Measurements from ENCODE around the gene DACH1. TPM values are rescaled to one million over a fixed set of nuclear protein-coding genes. Genes with fewer than 3 reads are reported as not detected.

Gene DACH1
- total and polyA plus RNA-seq, 12 donors: 3.6 to 20.0 (median 8.8) TPM

GRCh38 chr13:71871844-71872243, 4.8 kb upstream of the DACH1 start:
- 45 to 69% (median 63%) methylated on average over 1 of the region's 1 CpG for WGBS, 4 donors
- DNase-seq: no peak
- no peaks in the 10 kb centered on the region for H3K4me1 ChIP-seq (replicated peaks in 1 of 2)
- TF ChIP-seq CTCF (IDR thresholded peaks at IDR 0.05) (no peak), POLR2A (IDR thresholded peaks at IDR 0.05) (no peak)
- no peak overlapping the region for H3K27ac ChIP-seq
- H3K36me3 ChIP-seq (replicated peaks in 1 of 2): no peaks in the 10 kb centered on the region
- intact Hi-C loops (cut with DNase I): no loop called here
- H3K4me3 ChIP-seq: no peak overlapping the region
- no peaks in the 10 kb centered on the region for H3K9me3 ChIP-seq (replicated peaks in 1 of 3)
- H3K27me3 ChIP-seq: no peaks in the 10 kb centered on the region

- Histone ChIP-seq H3K9me3 (replicated peaks in 1 of 3) (no peaks in the 10 kb centered on the region), H3K4me3 (no peak overlapping the region), H3K4me1 (replicated peaks in 1 of 2) (no peaks in the 10 kb centered on the region), H3K27me3 (no peaks in the 10 kb centered on the region), H3K36me3 (replicated peaks in 1 of 2) (no peaks in the 10 kb centered on the region), H3K27ac (no peak overlapping the region)
- intact Hi-C loops (cut with DNase I): no loop called here
- 79 to 89% (median 83%) methylated on average over 3 of the region's 3 CpGs for WGBS, 4 donors
- no peak for DNase-seq
- TF ChIP-seq CTCF (IDR thresholded peaks at IDR 0.05): no peak
- TF ChIP-seq POLR2A (IDR thresholded peaks at IDR 0.05): no peak
Measured at GRCh38 chr13:71871176-71871754, 4.3 kb upstream of the DACH1 start.

GRCh38 chr13:71870100-71870499, 3.1 kb upstream of the DACH1 start:
- no peak overlapping the region for H3K27ac ChIP-seq
- H3K36me3 ChIP-seq (replicated peaks in 1 of 2): no peaks in the 10 kb centered on the region
- no peak for DNase-seq
- no peak overlapping the region for H3K4me3 ChIP-seq
- peaks cover 9 to 10% of the 10 kb centered on the region in 2 donors for H3K4me1 ChIP-seq (replicated peaks in 1 of 2)
- no peak for TF ChIP-seq CTCF (IDR thresholded peaks at IDR 0.05)
- TF ChIP-seq POLR2A (IDR thresholded peaks at IDR 0.05): no peak
- no peaks in the 10 kb centered on the region for H3K9me3 ChIP-seq (replicated peaks in 1 of 3)
- 52 to 69% (median 59%) methylated on average over 8 of the region's 8 CpGs for WGBS, 4 donors
- intact Hi-C loops (cut with DNase I): no loop called here
- H3K27me3 ChIP-seq: peaks cover 7% of the 10 kb centered on the region

- no peak for TF ChIP-seq POLR2A (IDR thresholded peaks at IDR 0.05)
- no peak for TF ChIP-seq CTCF (IDR thresholded peaks at IDR 0.05)
- H3K9me3 ChIP-seq (replicated peaks in 1 of 3): no peaks in the 10 kb centered on the region
- no peak overlapping the region for H3K4me3 ChIP-seq
- no peaks in the 10 kb centered on the region for H3K36me3 ChIP-seq (replicated peaks in 1 of 2)
- no peak overlapping the region for H3K27ac ChIP-seq
- no peak for DNase-seq
- 95 to 99% (median 98%) methylated on average over 5 of the region's 5 CpGs for WGBS, 4 donors
- H3K27me3 ChIP-seq: peaks cover 9% of the 10 kb centered on the region
- H3K4me1 ChIP-seq (replicated peaks in 1 of 2): peaks cover 11 to 15% of the 10 kb centered on the region in 2 donors
- intact Hi-C loops (cut with DNase I): no loop called here
Measured at GRCh38 chr13:71869274-71869673, 2.3 kb upstream of the DACH1 start.
